Activated T-cell treated with anti-CD3 and anti-CD28 coated beads, Interleukin-2, amount 50 U/mL, for 72 hours (primary cell): ENCODE data around the gene NPW. TPM values are rescaled to one million over a fixed set of nuclear protein-coding genes. Genes with fewer than 3 reads are reported as not detected.

Experiments
- total RNA-seq, 2 donors: library from RNA; stranded (reverse); gene quantifications; one replicate each; pipeline ENCODE4 v1.2.3, GENCODE V29; 2022

Gene NPW
- total RNA-seq, 2 donors from 2014 or later = 1.5 to 1.9 TPM

Other genes starting within 250 kb of the NPW start
- gene NME3, start 248.2 kb upstream of the NPW start, total RNA-seq = 10 to 100 TPM; 55.0 to 56.1 TPM
- gene EME2, start 247.0 kb upstream of the NPW start, total RNA-seq = 10 to 100 TPM; 14.4 to 18.6 TPM
- gene MRPS34, start 246.7 kb upstream of the NPW start, total RNA-seq = 100 to 1,000 TPM in 1 of 2 donors, 10 to 100 TPM in 1; 86.0 to 123 TPM
- gene SPSB3, start 237.2 kb upstream of the NPW start, total RNA-seq = 10 to 100 TPM; 37.1 to 40.1 TPM
- 10 to 100 TPM; 47.8 to 50.1 TPM for gene NUBP2, start 236.8 kb upstream of the NPW start, total RNA-seq
- gene IGFALS, start 226.1 kb upstream of the NPW start, total RNA-seq = under 1 TPM; 0.14 to 0.37 TPM
- gene HAGH, start 193.0 kb upstream of the NPW start, total RNA-seq = 10 to 100 TPM; 45.0 to 53.5 TPM
- 10 to 100 TPM; 11.1 to 13.5 TPM for gene FAHD1, start 192.6 kb upstream of the NPW start, total RNA-seq
- under 1 TPM; 0.53 to 0.94 TPM for gene MEIOB, start 147.6 kb upstream of the NPW start, total RNA-seq
- gene HS3ST6, start 101.4 kb upstream of the NPW start, total RNA-seq = not detected
- 10 to 100 TPM; 17.9 to 18.8 TPM for gene MSRB1, start 76.6 kb upstream of the NPW start, total RNA-seq
- gene RPL3L, start 65.1 kb upstream of the NPW start, total RNA-seq = under 1 TPM; 0.38 to 0.51 TPM
- 10 to 100 TPM; 69.3 to 98.3 TPM for gene NDUFB10, start 60.2 kb upstream of the NPW start, total RNA-seq
- gene RPS2, start 55.0 kb upstream of the NPW start, total RNA-seq = 1,000 to 10,000 TPM; 5,556 to 5,984 TPM
- gene RNF151, start 52.9 kb upstream of the NPW start, total RNA-seq = under 1 TPM in 1 of 2 donors, not detected in 1; 0.81 TPM
- 10 to 100 TPM; 22.6 to 24.4 TPM for gene TBL3, start 47.7 kb upstream of the NPW start, total RNA-seq
- gene NOXO1, start 38.3 kb upstream of the NPW start, total RNA-seq = 1 to 10 TPM in 1 of 2 donors, not detected in 1; 1.8 TPM
- 10 to 100 TPM; 41.4 to 49.3 TPM for gene GFER, start 35.6 kb upstream of the NPW start, total RNA-seq
- 10 to 100 TPM; 38.6 to 50.9 TPM for gene SYNGR3, start 29.8 kb upstream of the NPW start, total RNA-seq
- gene ZNF598, start 10.0 kb upstream of the NPW start, total RNA-seq = 100 to 1,000 TPM in 1 of 2 donors, 10 to 100 TPM in 1; 87.1 to 110 TPM
- gene NHERF2, start 7.1 kb downstream of the NPW start, total RNA-seq = 1 to 10 TPM; 2.2 to 3.0 TPM
- 10 to 100 TPM; 13.2 to 21.0 TPM for gene NTHL1, start 28.0 kb downstream of the NPW start, total RNA-seq
- gene TSC2, start 28.2 kb downstream of the NPW start, total RNA-seq = 10 to 100 TPM; 96.6 to 98.4 TPM
- 10 to 100 TPM; 90.2 to 95.7 TPM for gene PKD1, start 116.1 kb downstream of the NPW start, total RNA-seq
- gene RAB26, start 128.8 kb downstream of the NPW start, total RNA-seq = 1 to 10 TPM in 1 of 2 donors, under 1 TPM in 1; 0.82 to 2.0 TPM
- gene TRAF7, start 136.0 kb downstream of the NPW start, total RNA-seq = 10 to 100 TPM; 66.4 to 72.9 TPM
- gene CASKIN1, start 176.8 kb downstream of the NPW start, total RNA-seq = 1 to 10 TPM in 1 of 2 donors, under 1 TPM in 1; 0.89 to 2.1 TPM
- 10 to 100 TPM; 54.9 to 65.6 TPM for gene MLST8, start 185.7 kb downstream of the NPW start, total RNA-seq
- 10 to 100 TPM; 12.8 to 14.4 TPM for gene BRICD5, start 191.1 kb downstream of the NPW start, total RNA-seq
- gene PGP, start 195.1 kb downstream of the NPW start, total RNA-seq = 10 to 100 TPM; 12.1 to 12.6 TPM
- gene E4F1, start 203.8 kb downstream of the NPW start, total RNA-seq = 10 to 100 TPM; 22.1 to 24.3 TPM
- 1 to 10 TPM; 1.1 TPM for gene DNASE1L2, start 216.7 kb downstream of the NPW start, total RNA-seq
- gene ECI1, start 231.8 kb downstream of the NPW start, total RNA-seq = 100 to 1,000 TPM; 101 to 102 TPM
- 100 to 1,000 TPM; 336 to 361 TPM for gene RNPS1, start 248.3 kb downstream of the NPW start, total RNA-seq